ENCODE results near the gene NSUN7. TPM values are rescaled to one million over a fixed set of nuclear protein-coding genes. Genes with fewer than 3 reads are reported as not detected.

Gene NSUN7
- total RNA-seq, 1 experiment from 2014 or later = 0.90 TPM

- intact Hi-C loops (cut with micrococcal nuclease; ENCODE audit: unreplicated experiment) = no loop called here
- no peak for DNase-seq (ENCODE audit: low spot score)
- Histone ChIP-seq H3K9me3 (ENCODE audit: low read depth, low read length, poor library complexity, severe bottlenecking) (no peaks in the 10 kb centered on the region), H3K4me3 (ENCODE audit: low read depth, low read length, poor library complexity, severe bottlenecking) (no peak overlapping the region), H3K27me3 (replicated peaks; ENCODE audit: insufficient read depth, low read depth, low read length, poor library complexity) (no peaks in the 10 kb centered on the region), H3K27ac (ENCODE audit: low read depth, low read length, poor library complexity, severe bottlenecking) (no peak overlapping the region), H3K4me1 (ENCODE audit: insufficient read depth, low read length, poor library complexity, severe bottlenecking) (peaks cover 14% of the 10 kb centered on the region), H3K36me3 (ENCODE audit: insufficient read depth, low read length, poor library complexity, severe bottlenecking) (no peaks in the 10 kb centered on the region)
- TF ChIP-seq EZH2 (IDR thresholded peaks at IDR 0.05; ENCODE audit: borderline replicate concordance, low read depth, low read length, poor library complexity, severe bottlenecking) (no peak), CTCF (conservative IDR thresholded peaks at IDR 0.05; ENCODE audit: low read depth, low read length) (no peak)
- CTCF ChIA-PET = interaction anchor here (0.6 to 1.0 kb wide), 4 partner anchors 393 to 1249 kb away, joined by 3 to 4 read pairs (median 3); no protein-coding TSS in a partner anchor
- POLR2A ChIA-PET (ENCODE audit: low non-redundant PET) = no interaction called here
- no TSS peak for BruUV-seq (replicated peaks)
Measured at GRCh38 chr4:40718586-40718985, 31.2 kb upstream of the NSUN7 start.

- Histone ChIP-seq H3K36me3 (ENCODE audit: insufficient read depth, low read length, poor library complexity, severe bottlenecking) (no peaks in the 10 kb centered on the region), H3K4me1 (ENCODE audit: insufficient read depth, low read length, poor library complexity, severe bottlenecking) (peaks cover 14% of the 10 kb centered on the region), H3K4me3 (ENCODE audit: low read depth, low read length, poor library complexity, severe bottlenecking) (no peak overlapping the region), H3K27me3 (replicated peaks; ENCODE audit: insufficient read depth, low read depth, low read length, poor library complexity) (no peaks in the 10 kb centered on the region), H3K27ac (ENCODE audit: low read depth, low read length, poor library complexity, severe bottlenecking) (no peak overlapping the region), H3K9me3 (ENCODE audit: low read depth, low read length, poor library complexity, severe bottlenecking) (no peaks in the 10 kb centered on the region)
- TF ChIP-seq EZH2 (IDR thresholded peaks at IDR 0.05; ENCODE audit: borderline replicate concordance, low read depth, low read length, poor library complexity, severe bottlenecking) (no peak), CTCF (conservative IDR thresholded peaks at IDR 0.05; ENCODE audit: low read depth, low read length) (peak; percentile 63)
- no TSS peak for BruUV-seq (replicated peaks)
- DNase-seq (ENCODE audit: low spot score) = peak; percentile 50
- ChIA-PET POLR2A (ENCODE audit: low non-redundant PET) (no interaction called here), CTCF (interaction anchor here (0.6 to 1.0 kb wide), 4 partner anchors 394 to 1250 kb away, joined by 3 to 4 read pairs (median 3); no protein-coding TSS in a partner anchor)
- intact Hi-C loops (cut with micrococcal nuclease; ENCODE audit: unreplicated experiment) = no loop called here
Measured at GRCh38 chr4:40719008-40719623, 30.6 kb upstream of the NSUN7 start.

GRCh38 chr4:40720351-40720750, 29.4 kb upstream of the NSUN7 start:
- Histone ChIP-seq H3K36me3 (ENCODE audit: insufficient read depth, low read length, poor library complexity, severe bottlenecking) (no peaks in the 10 kb centered on the region), H3K4me1 (ENCODE audit: insufficient read depth, low read length, poor library complexity, severe bottlenecking) (peaks cover 14% of the 10 kb centered on the region), H3K4me3 (ENCODE audit: low read depth, low read length, poor library complexity, severe bottlenecking) (no peak overlapping the region), H3K27me3 (replicated peaks; ENCODE audit: insufficient read depth, low read depth, low read length, poor library complexity) (no peaks in the 10 kb centered on the region), H3K27ac (ENCODE audit: low read depth, low read length, poor library complexity, severe bottlenecking) (no peak overlapping the region), H3K9me3 (ENCODE audit: low read depth, low read length, poor library complexity, severe bottlenecking) (no peaks in the 10 kb centered on the region)
- DNase-seq (ENCODE audit: low spot score) = no peak
- CTCF ChIA-PET = no interaction called here
- no TSS peak for BruUV-seq (replicated peaks)
- POLR2A ChIA-PET (ENCODE audit: low non-redundant PET) = no interaction called here
- intact Hi-C loops (cut with micrococcal nuclease; ENCODE audit: unreplicated experiment) = no loop called here
- TF ChIP-seq EZH2 (IDR thresholded peaks at IDR 0.05; ENCODE audit: borderline replicate concordance, low read depth, low read length, poor library complexity, severe bottlenecking) (no peak), CTCF (conservative IDR thresholded peaks at IDR 0.05; ENCODE audit: low read depth, low read length) (no peak)
